Left renal cortex interstitium (tissue), 4 donors: ENCODE results near the gene TTLL7. TPM values are rescaled to one million over a fixed set of nuclear protein-coding genes. Genes with fewer than 3 reads are reported as not detected.
"Not testable (repeated sequence)": the region's sequence is repeated elsewhere in the genome, so short reads cannot be mapped to it uniquely, and the experiment has no call there.

Experiments used
- DNase-seq, 4 donors: peaks; one replicate each; pipeline ENCODE4 v3.0.0-alpha.2; 2013; ENCODE audit warnings: low read depth in 4 of 4, low spot score in 2 of 4, missing footprints in 1 of 4
- polyA plus RNA-seq, 4 donors: library from polyadenylated mRNA; unstranded; fragments of 120-200 nt; gene quantifications; one replicate each; pipeline ENCODE4 v1.2.1, GENCODE V29; 2013; ENCODE audit not compliant: insufficient read length in 4 of 4

TTLL7 gene
- polyA plus RNA-seq, 4 donors = 3.4 to 6.7 (median 5.3) TPM

GRCh38 chr1:83996621-83997020 is 2.3 kb downstream of the TTLL7 start:
- no peak for DNase-seq

GRCh38 chr1:83996191-83996590 is 2.7 kb downstream of the TTLL7 start:
- DNase-seq = no peak

GRCh38 chr1:83995649-83996048 is 3.3 kb downstream of the TTLL7 start:
- no peak for DNase-seq

- DNase-seq = no peak
Measured at GRCh38 chr1:83994111-83994510, 4.8 kb downstream of the TTLL7 start.

GRCh38 chr1:83990734-83991133 is 8.2 kb downstream of the TTLL7 start:
- no peak for DNase-seq

- no peak for DNase-seq
Measured at GRCh38 chr1:83985048-83985447, 13.9 kb downstream of the TTLL7 start.

GRCh38 chr1:83983918-83984317 is 15.0 kb downstream of the TTLL7 start:
- DNase-seq = not testable (repeated sequence)

GRCh38 chr1:83978056-83978455 is 20.9 kb downstream of the TTLL7 start:
- no peak for DNase-seq

GRCh38 chr1:83976920-83977319 is 22.0 kb downstream of the TTLL7 start:
- no peak for DNase-seq

- DNase-seq = no peak
Measured at GRCh38 chr1:83970802-83971201, 28.1 kb downstream of the TTLL7 start.

GRCh38 chr1:83970114-83970513 is 28.8 kb downstream of the TTLL7 start:
- no peak for DNase-seq

- no peak for DNase-seq
Measured at GRCh38 chr1:83967336-83967735, 31.6 kb downstream of the TTLL7 start.

- no peak for DNase-seq
Measured at GRCh38 chr1:83964153-83964552, 34.8 kb downstream of the TTLL7 start.

GRCh38 chr1:83961571-83962295 is 37.2 kb downstream of the TTLL7 start:
- DNase-seq = no peak

GRCh38 chr1:83960669-83961277 is 38.2 kb downstream of the TTLL7 start:
- no peak for DNase-seq

- DNase-seq = no peak
Measured at GRCh38 chr1:83959824-83960498, 39.0 kb downstream of the TTLL7 start.

GRCh38 chr1:83958704-83959103 is 40.2 kb downstream of the TTLL7 start:
- DNase-seq = no peak

GRCh38 chr1:83954166-83954823 is 44.6 kb downstream of the TTLL7 start:
- DNase-seq = no peak

GRCh38 chr1:83950106-83950661 is 48.7 kb downstream of the TTLL7 start:
- no peak for DNase-seq

- DNase-seq = no peak
Measured at GRCh38 chr1:83942914-83943313, 56.0 kb downstream of the TTLL7 start.

GRCh38 chr1:83934550-83934949 is 64.4 kb downstream of the TTLL7 start:
- DNase-seq = no peak
